GM23248 (cell line): ENCODE measurements around the gene CTTNBP2.

Experiments used
- EZH2 ChIP-seq: fragments of 200-600 bp; sonication (generic); IDR thresholded peaks from 2 replicates; pipeline ENCODE4 v1.6.1; 2018; ENCODE audit warnings: antibody characterized with exemption, mild to moderate bottlenecking; ENCODE audit not compliant: insufficient read depth, poor library complexity, severe bottlenecking
- EZH2phosphoT487 ChIP-seq: fragments of 200-600 bp; sonication (generic); IDR thresholded peaks from 2 replicates; pipeline ENCODE4 v1.6.1; 2018; ENCODE audit warnings: antibody characterized with exemption, moderate library complexity, mild to moderate bottlenecking, low read depth; ENCODE audit not compliant: insufficient read depth

DNA sequence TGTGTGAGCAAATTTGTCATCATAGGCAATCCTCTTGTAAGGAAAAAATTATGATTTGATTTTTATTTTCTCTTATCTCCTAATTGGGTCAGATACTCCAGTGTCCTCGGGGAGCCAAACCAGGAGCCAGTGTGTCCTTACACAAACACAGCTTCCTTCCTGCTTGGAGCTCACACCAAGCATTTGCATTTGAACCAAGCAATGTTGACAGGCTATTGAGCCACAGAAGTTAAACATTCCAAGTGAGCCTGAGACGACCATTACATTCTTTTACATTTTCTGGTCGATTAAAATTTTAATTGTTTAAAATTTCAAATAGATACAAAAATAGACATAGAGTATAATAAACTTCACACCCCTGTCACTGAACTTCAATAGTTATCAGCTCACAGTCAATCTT, 198.6 kb downstream of the CTTNBP2 start:
- TF ChIP-seq EZH2 = no peak
- TF ChIP-seq EZH2phosphoT487 = no peak
